ENCODE measurements around the gene FASN. TPM values are rescaled to one million over a fixed set of nuclear protein-coding genes. Genes with fewer than 3 reads are reported as not detected.
"Not testable (repeated sequence)": the region's sequence is repeated elsewhere in the genome, so short reads cannot be mapped to it uniquely, and the experiment has no call there.

The FASN gene
- total RNA-seq, 2 experiments from 2014 or later: 111 to 364 TPM

DNA sequence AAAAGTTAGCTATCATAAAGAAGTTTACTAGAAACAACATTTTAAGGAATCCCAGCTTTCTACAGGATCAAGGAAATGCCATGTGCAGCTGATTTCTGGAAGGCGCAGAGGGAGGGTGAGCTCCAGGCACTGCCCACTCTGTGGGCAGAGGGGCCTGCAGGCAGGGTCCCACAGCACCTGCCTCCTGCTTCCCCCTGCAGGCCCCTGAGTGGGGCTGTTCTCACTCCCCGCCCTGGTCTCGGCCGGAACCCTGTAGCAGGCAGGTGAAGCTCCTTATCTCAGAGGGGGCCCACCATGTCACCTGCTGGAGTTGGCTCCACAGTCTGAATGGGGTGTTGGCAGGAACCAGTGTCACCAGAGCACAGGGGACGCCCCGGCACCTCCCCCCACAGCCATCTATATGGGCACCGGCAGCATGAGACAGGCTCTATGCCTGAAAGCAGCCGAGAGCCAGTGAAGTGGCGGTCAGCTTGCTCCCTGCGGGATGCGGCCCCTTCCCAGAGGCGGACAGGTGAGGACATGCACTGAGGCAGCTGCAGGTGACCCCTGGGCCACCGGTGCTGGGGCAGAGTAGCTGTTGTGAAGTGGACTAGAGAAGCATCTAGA is 47.6 kb upstream of the FASN start:
- no peak overlapping the region for H3K4me2 ChIP-seq (ENCODE audit: low read length)
- no peak overlapping the region for H2AFZ ChIP-seq (ENCODE audit: low read length)
- no peaks in the 10 kb centered on the region for H3K4me1 ChIP-seq (ENCODE audit: insufficient read depth, low read length, poor library complexity, severe bottlenecking)
- no peaks in the 10 kb centered on the region for H4K20me1 ChIP-seq (ENCODE audit: insufficient read depth, low read length)
- no peak for TF ChIP-seq EZH2phosphoT487 (IDR thresholded peaks at IDR 0.05; ENCODE audit: borderline replicate concordance, low read depth, low read length)
- TF ChIP-seq, protein P1, sequence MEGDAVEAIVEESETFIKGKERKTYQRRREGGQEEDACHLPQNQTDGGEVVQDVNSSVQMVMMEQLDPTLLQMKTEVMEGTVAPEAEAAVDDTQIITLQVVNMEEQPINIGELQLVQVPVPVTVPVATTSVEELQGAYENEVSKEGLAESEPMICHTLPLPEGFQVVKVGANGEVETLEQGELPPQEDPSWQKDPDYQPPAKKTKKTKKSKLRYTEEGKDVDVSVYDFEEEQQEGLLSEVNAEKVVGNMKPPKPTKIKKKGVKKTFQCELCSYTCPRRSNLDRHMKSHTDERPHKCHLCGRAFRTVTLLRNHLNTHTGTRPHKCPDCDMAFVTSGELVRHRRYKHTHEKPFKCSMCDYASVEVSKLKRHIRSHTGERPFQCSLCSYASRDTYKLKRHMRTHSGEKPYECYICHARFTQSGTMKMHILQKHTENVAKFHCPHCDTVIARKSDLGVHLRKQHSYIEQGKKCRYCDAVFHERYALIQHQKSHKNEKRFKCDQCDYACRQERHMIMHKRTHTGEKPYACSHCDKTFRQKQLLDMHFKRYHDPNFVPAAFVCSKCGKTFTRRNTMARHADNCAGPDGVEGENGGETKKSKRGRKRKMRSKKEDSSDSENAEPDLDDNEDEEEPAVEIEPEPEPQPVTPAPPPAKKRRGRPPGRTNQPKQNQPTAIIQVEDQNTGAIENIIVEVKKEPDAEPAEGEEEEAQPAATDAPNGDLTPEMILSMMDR (conservative IDR thresholded peaks at IDR 0.05; ENCODE audit: low read length): no peak
- peaks cover 5% of the 10 kb centered on the region for H3K36me3 ChIP-seq (ENCODE audit: insufficient read depth, low read length)
- no peak for DNase-seq (ENCODE audit: low spot score)
- H3K9me3 ChIP-seq (ENCODE audit: low read length): no peaks in the 10 kb centered on the region
- intact Hi-C loops (cut with micrococcal nuclease; ENCODE audit: unreplicated experiment): no loop called here
- H3K27ac ChIP-seq (ENCODE audit: low read depth, low read length, poor library complexity, severe bottlenecking): no peak overlapping the region
- no TSS peak for BruUV-seq (replicated peaks)
- no peaks in the 10 kb centered on the region for H3K9me2 ChIP-seq (ENCODE audit: insufficient read depth, low read length)
- H3K79me2 ChIP-seq (ENCODE audit: insufficient read depth, low read depth, low read length): no peaks in the 10 kb centered on the region
- ChIA-PET CTCF (ENCODE audit: unreplicated experiment) (interaction anchor here (0.6 to 1.3 kb wide), 2 partner anchors 9 to 108 kb away, joined by 3 to 4 read pairs; partner anchors contain the start of gene DCXR), POLR2A (no interaction called here)
- H3K4me3 ChIP-seq (ENCODE audit: low read depth, low read length, poor library complexity, severe bottlenecking): no peak overlapping the region

DNA sequence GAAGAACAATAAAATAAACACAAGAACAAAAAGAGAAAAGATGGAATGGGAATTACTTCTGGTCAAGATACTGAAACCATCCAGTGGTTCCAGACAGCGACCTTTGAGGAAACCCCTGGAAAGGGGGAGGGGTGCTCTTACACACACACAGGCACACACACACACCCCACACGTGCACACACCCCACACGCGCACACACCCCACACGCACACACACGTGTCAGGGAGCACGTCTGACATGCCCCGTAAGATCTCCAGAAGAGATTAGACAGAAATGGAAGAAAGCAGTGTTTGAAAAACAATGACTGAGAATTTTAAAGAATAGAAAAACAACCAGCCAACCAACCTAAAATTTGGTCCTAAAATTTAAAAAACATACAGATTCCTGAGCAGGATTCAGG is 45.3 kb upstream of the FASN start:
- no peaks in the 10 kb centered on the region for H3K36me3 ChIP-seq (ENCODE audit: insufficient read depth, low read length)
- no peak for TF ChIP-seq EZH2phosphoT487 (IDR thresholded peaks at IDR 0.05; ENCODE audit: borderline replicate concordance, low read depth, low read length)
- TF ChIP-seq, protein P1 (conservative IDR thresholded peaks at IDR 0.05; ENCODE audit: low read length): no peak
- no peak overlapping the region for H3K4me2 ChIP-seq (ENCODE audit: low read length)
- no peak for DNase-seq (ENCODE audit: low spot score)
- no TSS peak for BruUV-seq (replicated peaks)
- H3K9me3 ChIP-seq (ENCODE audit: low read length): no peaks in the 10 kb centered on the region
- H3K4me1 ChIP-seq (ENCODE audit: insufficient read depth, low read length, poor library complexity, severe bottlenecking): no peaks in the 10 kb centered on the region
- no peak overlapping the region for H2AFZ ChIP-seq (ENCODE audit: low read length)
- H3K79me2 ChIP-seq (ENCODE audit: insufficient read depth, low read depth, low read length): no peaks in the 10 kb centered on the region
- POLR2A ChIA-PET: interaction anchor here (0.6 kb wide), 1 partner anchor 480 kb away, joined by 4 read pairs; no protein-coding TSS in a partner anchor
- H3K27ac ChIP-seq (ENCODE audit: low read depth, low read length, poor library complexity, severe bottlenecking): no peak overlapping the region
- no peaks in the 10 kb centered on the region for H4K20me1 ChIP-seq (ENCODE audit: insufficient read depth, low read length)
- no peaks in the 10 kb centered on the region for H3K9me2 ChIP-seq (ENCODE audit: insufficient read depth, low read length)
- CTCF ChIA-PET (ENCODE audit: unreplicated experiment): no interaction called here
- intact Hi-C loops (cut with micrococcal nuclease; ENCODE audit: unreplicated experiment): no loop called here
- no peak overlapping the region for H3K4me3 ChIP-seq (ENCODE audit: low read depth, low read length, poor library complexity, severe bottlenecking)

DNA sequence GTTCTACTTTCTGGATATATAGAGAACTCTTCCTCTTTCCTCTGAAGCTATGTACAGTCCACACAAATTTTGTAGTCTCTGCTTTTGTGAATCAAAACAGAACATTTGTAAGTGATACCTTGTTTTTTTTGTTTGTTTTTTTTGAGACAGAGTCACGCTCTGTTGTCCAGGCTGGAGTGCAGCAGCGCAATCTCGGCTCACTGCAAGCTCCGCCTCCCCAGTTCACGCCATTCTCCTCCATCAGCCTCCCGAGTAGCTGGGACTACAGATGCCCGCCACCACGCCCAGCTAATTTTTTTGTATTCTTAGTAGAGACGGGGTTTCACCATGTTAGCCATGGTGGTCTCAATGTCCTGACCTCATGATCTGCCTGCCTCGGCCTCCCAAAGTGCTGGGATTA is 41.9 kb upstream of the FASN start:
- H3K9me2 ChIP-seq (ENCODE audit: insufficient read depth, low read length); CTCF ChIA-PET (ENCODE audit: unreplicated experiment); H4K20me1 ChIP-seq (ENCODE audit: insufficient read depth, low read length); intact Hi-C loops (cut with micrococcal nuclease; ENCODE audit: unreplicated experiment); H3K4me3 ChIP-seq (ENCODE audit: low read depth, low read length, poor library complexity, severe bottlenecking); BruUV-seq (replicated peaks); H2AFZ ChIP-seq (ENCODE audit: low read length); H3K4me2 ChIP-seq (ENCODE audit: low read length); H3K4me1 ChIP-seq (ENCODE audit: insufficient read depth, low read length, poor library complexity, severe bottlenecking); H3K79me2 ChIP-seq (ENCODE audit: insufficient read depth, low read depth, low read length); POLR2A ChIA-PET; H3K27ac ChIP-seq (ENCODE audit: low read depth, low read length, poor library complexity, severe bottlenecking); H3K9me3 ChIP-seq (ENCODE audit: low read length); H3K36me3 ChIP-seq (ENCODE audit: insufficient read depth, low read length); DNase-seq (ENCODE audit: low spot score): not testable (repeated sequence)
